ENCODE results near the gene ACAP3.

Gene ACAP3

GRCh38 chr1:1286313-1287261 lies 21.1 kb downstream of the ACAP3 start:
- in situ Hi-C loops (cut with MboI; ENCODE audit: low sequenced_read_pairs): no loop called here

- in situ Hi-C loops (cut with MboI; ENCODE audit: low sequenced_read_pairs): no loop called here
These were observed 22.0 kb downstream of the ACAP3 start for GRCh38 chr1:1285611-1286311.

GRCh38 chr1:1285102-1285571 lies 22.6 kb downstream of the ACAP3 start:
- in situ Hi-C loops (cut with MboI; ENCODE audit: low sequenced_read_pairs): no loop called here

GRCh38 chr1:1284221-1285101 lies 23.3 kb downstream of the ACAP3 start:
- in situ Hi-C loops (cut with MboI; ENCODE audit: low sequenced_read_pairs): no loop called here

GRCh38 chr1:1283821-1284220 lies 23.9 kb downstream of the ACAP3 start:
- in situ Hi-C loops (cut with MboI; ENCODE audit: low sequenced_read_pairs): no loop called here

GRCh38 chr1:1282998-1283397 lies 24.7 kb downstream of the ACAP3 start:
- in situ Hi-C loops (cut with MboI; ENCODE audit: low sequenced_read_pairs): no loop called here

GRCh38 chr1:1281533-1282321 lies 26.0 kb downstream of the ACAP3 start:
- in situ Hi-C loops (cut with MboI; ENCODE audit: low sequenced_read_pairs): no loop called here

GRCh38 chr1:1280782-1281481 lies 26.8 kb downstream of the ACAP3 start:
- in situ Hi-C loops (cut with MboI; ENCODE audit: low sequenced_read_pairs): no loop called here

GRCh38 chr1:1279028-1279427 lies 28.7 kb downstream of the ACAP3 start:
- in situ Hi-C loops (cut with MboI; ENCODE audit: low sequenced_read_pairs): no loop called here

- in situ Hi-C loops (cut with MboI; ENCODE audit: low sequenced_read_pairs): no loop called here
These were observed 29.1 kb downstream of the ACAP3 start for GRCh38 chr1:1278620-1279019.

- in situ Hi-C loops (cut with MboI; ENCODE audit: low sequenced_read_pairs): no loop called here
These were observed 31.9 kb downstream of the ACAP3 start for GRCh38 chr1:1275836-1276235.

GRCh38 chr1:1274931-1275431 lies 32.7 kb downstream of the ACAP3 start:
- in situ Hi-C loops (cut with MboI; ENCODE audit: low sequenced_read_pairs): no loop called here

GRCh38 chr1:1274299-1274930 lies 33.3 kb downstream of the ACAP3 start:
- in situ Hi-C loops (cut with MboI; ENCODE audit: low sequenced_read_pairs): no loop called here

- in situ Hi-C loops (cut with MboI; ENCODE audit: low sequenced_read_pairs): no loop called here
These were observed 34.0 kb downstream of the ACAP3 start, which contains the start of gene UBE2J2 for GRCh38 chr1:1273512-1274298. Gene UBE2J2 (minus strand): TSS chr1:1273854. CDS start chr1:1267992, 5,862 bp downstream.

GRCh38 chr1:1273209-1273511 lies 34.6 kb downstream of the ACAP3 start:
- in situ Hi-C loops (cut with MboI; ENCODE audit: low sequenced_read_pairs): no loop called here

- in situ Hi-C loops (cut with MboI; ENCODE audit: low sequenced_read_pairs): no loop called here
These were observed 35.2 kb downstream of the ACAP3 start for GRCh38 chr1:1272341-1273208.

- in situ Hi-C loops (cut with MboI; ENCODE audit: low sequenced_read_pairs): no loop called here
These were observed 36.9 kb downstream of the ACAP3 start for GRCh38 chr1:1270813-1271212.
